GM18498 (cell line): ENCODE data around the gene GALNT17.
"Not testable (repeated sequence)": the region's sequence is repeated elsewhere in the genome, so short reads cannot be mapped to it uniquely, and the experiment has no call there.

Experiments used
- ATAC-seq: cut with Tn5 transposase; IDR thresholded peaks from one replicate; pipeline ENCODE4 v1.9.1; 2021; ENCODE audit warnings: mild to moderate bottlenecking, moderate library complexity; ENCODE audit not compliant: unreplicated experiment

GALNT17 gene

DNA sequence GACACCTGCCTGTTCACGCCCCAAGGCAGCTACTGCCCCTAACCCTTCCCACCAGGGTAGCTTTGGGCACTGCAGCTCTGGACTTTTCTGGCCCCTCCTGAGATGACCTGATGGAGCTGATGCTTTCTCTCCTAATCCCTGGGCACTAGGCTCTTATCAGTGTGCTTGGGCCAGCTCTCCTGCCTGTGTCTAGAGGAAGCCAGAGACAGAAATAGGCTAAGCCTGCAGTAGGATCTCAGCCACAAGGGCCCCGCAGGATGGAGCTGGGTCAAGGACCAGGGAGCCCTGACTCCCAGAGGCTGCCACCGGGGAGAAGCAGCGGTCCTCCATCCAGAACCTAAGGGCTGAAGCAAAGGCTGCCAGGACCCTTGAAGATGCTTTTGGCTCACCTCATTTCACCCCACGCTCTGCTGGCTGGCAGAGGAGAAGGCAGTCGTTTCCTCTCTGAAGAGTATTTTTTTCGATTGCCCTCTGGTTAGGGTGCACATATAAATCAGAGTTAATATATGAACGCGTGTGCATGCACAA lies 580.8 kb downstream of the GALNT17 start:
- ATAC-seq = no peak

DNA sequence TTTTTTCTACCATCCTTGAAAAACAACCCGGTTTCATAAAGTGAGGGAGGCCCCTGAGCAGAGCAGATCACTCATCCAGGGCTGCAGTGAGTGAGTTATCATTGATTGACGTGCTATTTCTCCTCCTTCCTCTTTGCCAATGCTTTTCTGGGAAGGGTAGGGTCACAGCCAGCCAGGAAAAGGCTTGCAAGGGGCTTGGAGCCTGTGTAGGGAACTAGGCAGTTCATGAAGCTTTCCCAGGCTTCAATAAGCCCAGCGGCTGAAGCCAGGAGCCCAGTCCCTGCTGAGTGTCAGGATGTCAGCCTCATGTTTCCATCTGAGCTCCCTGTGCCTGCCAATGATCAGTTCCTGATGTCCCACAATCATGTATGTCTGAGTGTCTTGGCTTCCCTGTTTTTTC lies 584.7 kb downstream of the GALNT17 start:
- no peak for ATAC-seq

DNA sequence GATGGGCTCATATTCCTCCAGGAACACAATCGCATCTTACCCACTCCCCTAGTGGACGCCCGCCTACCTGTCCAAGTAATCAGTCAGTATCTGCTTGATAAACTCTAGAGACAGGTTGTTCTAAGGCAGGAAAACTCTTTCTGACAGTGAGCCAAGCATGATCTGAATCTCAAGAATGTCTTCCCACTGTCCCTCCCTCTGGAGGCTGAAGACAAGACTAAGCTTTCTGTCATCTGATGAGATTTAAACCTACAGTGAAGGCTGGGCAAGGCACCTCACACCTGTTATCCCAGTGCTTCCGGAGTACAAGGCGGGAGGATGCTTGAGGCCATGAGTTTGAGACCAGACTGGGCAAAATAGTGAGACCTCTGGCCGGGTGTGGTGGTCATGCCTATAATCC lies 586.6 kb downstream of the GALNT17 start:
- ATAC-seq = no peak

DNA sequence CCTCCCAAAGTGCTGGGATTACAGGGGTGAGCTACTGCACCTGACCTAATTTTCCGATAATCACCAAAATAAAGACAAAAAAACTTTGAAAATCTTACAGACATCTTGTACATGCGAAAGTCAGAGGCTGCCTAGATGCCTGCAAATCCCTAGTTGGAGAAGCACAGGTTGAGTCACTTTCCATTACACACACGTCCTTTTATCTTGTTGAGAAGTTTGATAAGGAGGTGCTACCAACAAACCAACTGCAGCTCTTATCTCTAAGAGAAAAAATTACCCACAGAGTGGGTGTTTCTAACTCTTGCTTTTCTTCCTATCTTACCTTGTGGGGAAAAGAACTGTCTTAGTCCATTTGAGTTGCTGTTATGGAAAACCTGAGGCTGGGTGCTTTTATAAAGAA lies 589.8 kb downstream of the GALNT17 start:
- no peak for ATAC-seq

DNA sequence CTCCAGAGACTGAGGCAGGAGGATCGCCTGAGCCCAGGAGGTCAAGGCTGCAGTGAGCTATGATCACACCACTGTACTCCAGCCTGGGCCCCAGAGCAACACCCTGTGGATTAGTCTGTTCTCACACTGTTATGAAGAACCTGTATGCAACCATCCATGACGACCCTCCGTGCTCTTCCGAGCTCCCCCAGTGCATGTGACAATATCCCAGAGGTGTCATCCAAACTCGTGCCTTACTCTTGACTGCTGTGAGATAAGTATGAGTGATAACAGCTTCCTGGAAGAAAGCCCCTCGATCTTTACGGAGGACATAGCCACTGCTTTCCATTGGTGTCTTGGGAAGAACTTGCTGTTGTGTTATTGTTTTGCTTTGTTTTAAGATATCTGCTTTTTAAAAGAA lies 591.9 kb downstream of the GALNT17 start:
- no peak for ATAC-seq

DNA sequence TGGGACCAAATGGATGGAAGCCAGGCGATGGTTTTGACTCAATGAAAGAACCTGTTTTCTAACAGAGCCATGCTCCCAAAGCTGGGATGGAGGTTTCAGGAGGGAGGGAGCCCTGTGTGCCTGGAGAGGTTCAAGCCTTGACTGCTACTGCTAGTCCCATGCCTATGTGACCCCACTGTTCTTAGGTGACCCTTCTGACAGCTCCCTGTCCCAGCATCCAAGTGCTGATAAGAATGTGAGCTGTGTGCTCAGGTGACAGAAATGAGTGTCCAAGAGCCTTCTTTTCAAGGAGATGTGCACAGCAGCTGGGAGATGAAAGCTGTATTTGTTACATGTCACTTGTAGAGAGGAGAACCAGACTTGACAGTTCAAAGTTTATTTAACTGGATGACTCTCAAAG lies 595.4 kb downstream of the GALNT17 start:
- no peak for ATAC-seq

DNA sequence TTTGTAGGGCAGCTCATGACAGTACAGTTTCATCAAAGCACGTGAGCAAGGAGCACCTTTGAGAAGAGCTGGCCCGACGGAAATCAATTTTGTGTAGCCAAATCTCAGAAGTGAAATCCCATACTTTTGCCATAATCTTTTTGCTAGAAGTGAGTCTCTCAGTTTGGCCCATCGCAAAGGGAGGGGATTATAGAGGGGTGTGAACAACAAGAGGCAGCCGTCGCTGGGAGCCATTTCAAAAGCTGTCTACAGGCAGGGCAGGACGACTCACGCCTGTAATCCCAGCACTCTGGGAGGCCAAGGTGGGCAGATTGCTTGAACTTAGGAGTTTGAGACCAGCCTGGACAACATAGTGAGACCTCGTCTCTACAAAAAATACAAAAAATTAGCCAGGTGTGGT lies 599.8 kb downstream of the GALNT17 start:
- no peak for ATAC-seq

DNA sequence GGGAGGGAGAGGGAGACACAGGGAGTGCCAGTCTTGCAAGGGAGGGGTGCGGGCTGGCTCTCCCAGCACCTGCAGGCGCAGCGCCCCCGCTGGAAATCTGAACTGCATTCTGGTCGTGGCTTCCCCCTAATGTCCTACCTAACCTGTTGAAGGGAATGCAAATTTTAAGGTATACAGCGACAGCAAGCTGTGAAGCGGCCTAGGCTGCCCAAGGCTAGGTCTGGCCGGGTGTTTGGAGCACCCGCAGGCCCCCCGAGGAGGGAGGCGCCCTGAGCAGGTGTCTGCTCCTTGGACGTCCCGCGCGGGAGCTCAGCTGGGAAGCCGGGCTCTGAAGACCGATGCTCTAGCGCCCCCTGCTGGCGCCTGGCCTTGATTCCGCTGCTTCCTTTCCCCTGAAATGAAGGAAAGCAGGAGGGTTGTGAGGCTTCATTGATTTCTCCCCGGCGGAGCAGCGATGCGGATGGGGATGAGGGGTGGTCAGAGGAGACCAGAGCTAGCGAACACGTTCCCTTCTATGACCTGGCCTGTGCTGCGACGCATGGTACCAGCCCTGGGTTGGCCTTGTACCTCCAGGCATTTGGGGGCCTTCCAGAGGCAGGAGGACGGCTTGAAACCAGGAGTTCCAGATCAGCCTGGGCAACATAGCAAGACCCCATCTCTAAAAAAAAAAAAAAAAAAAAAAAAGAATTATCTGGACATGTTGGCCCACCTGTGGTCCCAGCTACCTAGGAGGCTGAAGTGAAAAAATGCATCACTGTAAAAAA lies 601.3 kb downstream of the GALNT17 start:
- no peak for ATAC-seq

DNA sequence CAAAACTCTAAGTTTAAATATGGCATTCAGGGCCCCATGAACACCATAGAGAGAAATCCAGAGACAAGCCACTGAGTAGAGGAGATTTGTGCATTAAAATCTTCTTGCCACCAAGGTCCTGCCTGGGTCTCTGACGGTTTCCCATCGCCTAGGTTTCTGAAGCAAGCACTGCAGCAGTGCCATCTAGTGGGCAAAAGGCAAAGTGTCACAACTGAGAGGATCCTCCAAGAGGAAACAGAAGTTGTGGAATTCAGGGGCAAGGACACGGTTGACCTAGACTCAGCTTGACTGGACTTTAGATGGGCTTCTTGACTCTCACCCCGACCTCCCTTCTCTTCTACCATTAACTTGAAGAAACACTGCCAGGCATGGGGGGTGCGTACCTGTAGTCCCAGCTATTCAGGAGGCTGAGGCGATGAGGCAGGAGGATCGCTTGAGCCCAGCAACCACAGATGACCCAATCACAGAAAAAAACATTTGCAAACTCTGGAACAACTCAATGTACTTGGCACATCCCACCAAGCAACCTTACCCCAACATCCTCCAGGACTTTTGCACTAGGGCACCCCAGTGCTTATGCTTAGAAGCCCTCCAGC lies 604.1 kb downstream of the GALNT17 start:
- peak; percentile 58 for ATAC-seq

DNA sequence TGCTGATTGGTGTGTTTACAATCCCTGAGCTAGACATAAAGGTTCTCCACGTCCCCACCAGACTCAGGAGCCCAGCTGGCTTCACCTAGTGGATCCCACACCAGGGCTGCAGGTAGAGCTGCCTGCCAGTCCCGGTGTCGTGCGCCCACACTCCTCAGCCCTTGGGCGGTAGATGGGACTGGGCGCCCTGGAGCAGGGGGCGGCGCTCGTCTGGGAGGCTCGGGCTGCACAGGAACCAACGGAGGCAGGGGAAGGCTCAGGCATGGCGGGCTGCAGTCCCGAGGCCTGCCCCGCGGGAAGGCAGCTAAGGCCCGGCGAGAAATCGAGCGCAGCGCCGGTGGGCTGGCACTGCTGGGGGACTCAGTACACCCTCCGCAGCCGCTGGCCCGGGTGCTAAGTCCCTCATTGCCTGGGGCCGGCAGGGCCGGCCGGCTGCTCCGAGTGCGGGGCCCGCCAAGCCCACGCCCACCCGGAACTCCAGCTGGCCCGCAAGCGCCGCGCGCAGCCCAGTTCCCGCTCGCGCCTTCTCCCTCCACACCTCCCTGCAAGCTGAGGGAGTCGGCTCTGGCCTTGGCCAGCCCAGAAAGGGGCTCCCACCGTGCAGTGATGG lies 606.1 kb downstream of the GALNT17 start:
- not testable (repeated sequence) for ATAC-seq

DNA sequence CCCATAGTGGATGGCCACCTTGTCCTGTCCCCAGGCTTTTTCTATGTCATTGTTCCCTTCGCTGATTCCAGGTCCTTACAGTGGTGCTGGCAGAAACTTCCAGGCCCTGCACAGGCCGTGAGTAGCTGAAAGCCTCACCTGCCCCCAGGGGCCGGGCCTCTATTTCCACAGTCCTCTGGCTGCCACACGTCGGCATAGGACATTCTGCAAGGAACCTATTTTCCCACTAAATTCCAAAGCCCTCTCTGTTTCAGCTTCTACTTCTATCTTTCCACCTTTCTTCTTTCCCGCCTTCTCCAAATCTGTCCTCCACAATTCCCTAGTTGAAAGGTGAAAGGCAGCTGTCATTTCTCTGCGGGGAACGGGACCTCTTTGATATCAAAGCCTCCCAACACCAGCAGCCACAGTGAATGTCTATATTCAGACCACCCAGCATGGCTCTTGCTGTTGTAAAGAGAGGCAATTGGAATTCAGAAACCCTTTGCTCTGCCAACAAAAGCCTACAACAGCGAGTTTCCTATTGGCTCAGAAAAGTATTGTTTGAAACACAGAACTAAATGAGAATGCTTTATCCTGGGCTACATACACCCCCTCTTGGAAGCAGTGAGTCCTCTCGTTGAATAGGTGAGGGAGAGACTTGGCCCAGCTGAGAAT lies 607.7 kb downstream of the GALNT17 start:
- ATAC-seq = no peak

DNA sequence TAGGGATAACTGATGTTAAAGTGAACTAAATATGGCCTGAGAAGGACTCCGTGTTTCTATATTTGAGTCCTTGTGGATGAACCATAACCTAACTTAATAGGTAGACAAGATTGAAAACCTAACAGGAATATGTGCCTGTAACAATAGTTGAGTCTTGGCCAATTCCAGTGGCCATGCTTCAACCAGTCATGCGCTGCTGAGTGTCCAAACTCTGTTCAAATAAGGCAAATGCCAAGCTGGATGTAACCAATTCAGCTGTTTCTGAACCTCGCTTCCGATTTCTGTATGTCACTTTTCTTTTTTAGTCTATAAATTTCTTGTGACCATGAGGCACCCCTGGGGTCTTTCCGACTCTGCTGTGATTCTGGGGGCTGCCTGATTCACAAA lies 608.2 kb downstream of the GALNT17 start:
- no peak for ATAC-seq

DNA sequence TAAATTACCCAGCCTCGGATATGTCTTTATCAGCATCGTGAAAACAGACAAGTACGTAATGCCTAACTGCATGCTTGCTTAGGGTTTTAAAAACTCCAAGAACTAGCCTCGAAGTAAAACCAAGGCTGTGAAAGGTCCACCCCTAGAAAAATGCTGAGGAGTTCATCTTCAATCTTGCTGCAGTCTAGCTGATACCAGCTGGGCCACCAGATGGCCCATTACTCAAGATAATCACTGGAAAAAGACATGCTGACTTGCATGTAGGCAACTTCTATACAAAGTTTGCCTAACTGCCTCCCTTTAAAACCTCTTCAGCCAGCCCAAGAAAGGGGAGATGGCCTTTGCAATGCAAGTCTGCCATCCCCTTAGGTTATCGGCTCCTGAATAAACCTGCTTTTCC lies 614.1 kb downstream of the GALNT17 start:
- no peak for ATAC-seq

DNA sequence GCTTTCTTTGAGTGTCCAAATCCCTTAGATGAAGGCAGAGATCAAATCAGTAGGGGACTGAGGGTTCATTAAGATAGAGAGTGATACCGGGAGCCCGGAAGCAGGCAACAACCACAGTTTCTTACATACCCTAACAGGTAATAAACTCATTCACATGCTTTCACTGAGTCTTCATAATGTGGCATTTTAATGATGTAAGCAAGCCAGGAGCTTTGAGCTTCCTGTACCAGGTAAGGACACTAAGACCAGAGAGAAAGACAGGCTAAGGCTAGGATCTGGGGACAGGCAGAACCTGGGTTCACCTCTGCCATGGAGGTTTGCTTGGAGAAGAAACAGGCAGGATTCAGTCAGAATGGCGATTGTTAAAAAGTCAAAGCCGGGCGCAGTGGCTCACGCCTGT lies 618.3 kb downstream of the GALNT17 start:
- ATAC-seq = no peak

DNA sequence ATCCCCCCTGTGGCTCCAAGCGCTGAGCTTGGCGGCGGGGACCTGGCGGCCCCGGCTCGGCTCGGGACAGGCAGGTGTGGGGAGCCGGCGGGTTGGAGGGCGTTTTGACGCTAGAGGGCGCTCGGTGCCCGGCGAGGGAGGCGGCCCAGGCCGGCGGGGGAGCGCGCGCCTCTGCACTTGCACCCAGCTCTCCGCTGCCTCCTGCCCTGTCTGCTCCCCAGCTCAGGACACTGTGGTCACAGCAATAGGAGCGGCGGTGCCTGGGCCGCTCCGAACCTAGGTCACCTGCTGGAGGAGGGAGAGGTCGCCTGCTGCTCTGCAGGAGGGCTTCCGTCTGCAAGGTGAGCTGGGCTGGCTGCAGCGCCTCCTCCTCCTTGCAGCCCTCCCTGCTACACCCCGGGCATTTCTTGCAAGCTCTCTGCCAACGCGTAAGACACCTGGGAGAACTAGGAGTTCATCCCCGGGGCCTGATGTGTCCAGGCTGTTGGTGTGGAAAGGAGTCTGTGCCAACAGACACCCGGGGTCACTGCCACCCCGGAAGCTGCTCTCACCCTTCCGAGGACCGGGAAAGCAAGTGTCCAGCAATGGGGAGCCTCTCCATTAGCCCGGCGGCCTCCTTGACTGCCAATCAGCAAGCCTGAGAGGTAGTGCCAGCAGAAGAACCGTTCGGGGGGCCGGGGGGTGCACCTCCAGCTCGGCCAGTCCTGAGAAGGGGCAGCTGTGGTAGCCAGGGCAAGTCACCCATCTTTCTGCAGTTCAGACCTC lies 620.4 kb downstream of the GALNT17 start:
- ATAC-seq = no peak

DNA sequence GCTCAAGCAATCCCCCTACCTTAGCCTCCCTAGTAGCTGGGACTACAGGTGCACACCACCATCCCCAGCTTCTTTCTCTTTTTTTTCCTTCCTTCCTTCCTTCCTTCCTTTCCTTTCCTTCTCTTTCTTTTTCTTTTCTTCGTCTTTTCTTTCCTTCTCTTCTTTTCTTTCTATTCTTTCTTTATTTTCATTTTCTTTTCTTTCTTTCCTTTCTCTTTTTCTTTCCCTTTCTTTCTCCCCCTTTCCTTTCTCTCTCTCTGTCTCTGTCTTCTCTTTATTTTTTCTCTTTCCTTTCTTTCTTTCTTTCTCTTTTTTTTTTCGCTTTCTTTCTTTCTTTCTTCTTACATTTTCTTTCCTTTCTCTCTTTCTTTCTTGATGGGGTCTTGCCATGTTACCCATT lies 621.3 kb downstream of the GALNT17 start:
- ATAC-seq = no peak

DNA sequence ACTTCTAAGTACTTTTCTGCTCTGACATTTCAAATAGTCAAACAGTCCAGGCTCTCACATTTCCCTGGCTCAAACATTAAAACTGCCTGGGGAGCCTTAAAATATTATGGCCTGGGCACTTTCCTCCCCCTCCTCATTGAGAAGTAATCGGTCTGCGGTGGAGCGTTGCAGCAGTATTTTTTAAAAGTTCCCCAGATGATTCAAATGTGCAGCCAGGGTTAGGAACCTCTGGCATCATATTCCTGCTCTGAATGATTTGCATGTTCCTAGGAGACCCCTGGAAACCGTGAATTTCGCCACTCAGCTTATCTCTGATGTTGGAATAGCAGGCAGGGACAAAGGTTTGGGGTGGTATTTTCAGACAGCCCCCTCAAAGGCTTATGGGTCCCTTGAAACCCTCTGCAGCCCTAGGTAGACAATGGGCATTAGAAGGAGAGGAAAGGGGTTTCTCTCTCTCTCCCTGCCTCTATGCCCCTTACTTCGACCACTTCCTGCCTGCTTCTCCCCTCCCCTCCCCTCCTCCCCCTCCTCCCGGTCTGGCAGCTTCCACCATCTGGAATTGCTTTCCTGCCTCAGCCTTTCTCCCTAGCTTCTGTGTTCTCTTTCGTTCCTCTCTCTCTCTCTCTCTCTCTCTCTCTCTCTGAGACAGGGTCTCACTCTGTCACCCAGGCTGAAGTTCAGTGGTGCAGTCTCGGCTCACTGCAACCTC lies 622.2 kb downstream of the GALNT17 start:
- ATAC-seq = no peak

DNA sequence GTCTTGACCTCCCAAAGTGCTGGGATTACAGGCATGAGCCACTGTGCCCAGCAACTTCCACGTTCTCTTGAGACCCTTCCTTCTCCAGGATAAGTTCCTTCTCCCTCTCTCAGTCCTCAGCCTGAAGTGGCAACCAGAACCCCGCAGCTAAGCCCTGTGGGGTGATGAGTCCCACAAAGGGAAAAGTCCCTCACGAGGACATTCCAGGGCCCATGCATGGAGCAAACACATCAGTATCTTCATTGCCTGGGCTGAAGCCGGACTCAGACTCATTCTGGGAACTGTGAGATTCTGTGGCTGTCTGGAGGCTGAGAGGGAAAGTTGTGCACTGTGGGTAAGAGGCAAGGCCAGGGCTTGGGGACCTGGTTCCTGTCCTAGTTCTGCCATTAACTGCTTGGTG lies 622.9 kb downstream of the GALNT17 start:
- ATAC-seq = no peak

DNA sequence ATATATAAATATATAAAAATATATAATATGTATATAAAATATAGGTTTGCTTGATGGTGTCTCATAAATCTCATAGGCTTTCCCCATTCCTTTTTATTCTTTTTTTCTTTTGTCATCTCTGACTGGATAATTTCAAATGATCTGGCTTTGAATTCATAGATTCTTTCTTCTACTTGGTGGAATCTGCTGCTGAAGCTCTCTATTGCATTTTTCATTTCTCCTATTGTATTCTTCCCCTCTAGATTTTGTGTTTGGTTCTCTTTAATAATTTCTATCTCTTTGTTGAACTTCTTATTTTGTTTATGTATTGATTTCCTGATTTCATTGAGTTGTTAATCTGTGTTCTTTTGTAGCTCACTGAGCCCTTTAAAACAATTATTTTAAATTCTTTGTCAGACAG lies 629.4 kb downstream of the GALNT17 start:
- ATAC-seq = no peak
